SIG-M5 (cell line): ENCODE measurements around the gene SLC38A3.

Experiments
- DNase-seq: peaks from one replicate; lab custom pipeline; 2025; lab: John Stamatoyannopoulos, UW

SLC38A3 gene

DNA sequence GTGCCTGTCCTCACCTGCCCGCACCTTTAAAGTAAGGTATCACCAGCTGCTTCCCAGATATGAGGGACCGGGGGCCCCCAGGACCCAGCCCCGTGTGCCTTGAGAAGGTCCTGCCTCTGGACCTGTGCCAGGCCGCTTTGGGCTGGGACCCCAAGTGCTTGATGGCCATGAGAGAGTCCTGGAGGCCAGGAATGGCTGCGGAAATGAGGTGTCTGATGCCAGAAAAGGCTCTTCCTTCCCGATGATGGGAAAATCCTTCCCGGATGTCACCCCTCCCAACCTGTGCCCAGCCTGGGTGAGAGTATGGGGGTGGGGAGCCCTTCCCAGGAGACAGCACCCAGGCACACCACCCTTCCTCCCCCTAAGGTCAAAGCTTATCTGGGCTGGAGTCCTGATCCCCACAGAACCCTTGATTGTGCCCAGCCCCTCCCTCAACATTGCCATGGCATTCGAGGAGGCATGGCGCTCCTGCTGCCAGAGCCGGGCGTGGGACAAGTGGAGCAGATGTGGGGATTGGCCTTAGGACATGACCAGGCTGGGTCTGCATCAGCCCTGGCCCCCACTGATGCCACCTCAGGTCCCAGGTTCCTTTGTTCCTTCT, 35.7 kb upstream of the SLC38A3 start:
- no peak for DNase-seq

DNA sequence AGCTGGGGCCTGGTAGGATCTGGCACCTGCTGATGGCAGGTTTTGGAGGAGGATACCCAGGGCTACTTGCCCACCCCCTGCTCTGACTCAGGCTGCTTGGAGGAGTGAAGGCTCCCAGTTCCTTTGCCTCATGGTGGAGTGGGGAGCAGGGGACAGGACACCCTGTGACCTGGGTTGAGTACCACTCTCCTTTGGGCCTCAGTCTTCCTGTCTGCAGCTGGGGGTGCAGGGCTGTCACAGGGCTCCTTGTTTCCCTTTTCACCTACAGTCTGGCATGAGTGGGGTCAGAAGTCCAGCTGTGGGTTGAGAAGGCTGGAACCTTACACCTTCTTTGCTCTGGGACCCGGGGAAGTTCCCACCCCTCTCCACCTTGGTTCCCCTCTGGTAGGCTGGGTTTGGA, 35.2 kb upstream of the SLC38A3 start:
- no peak for DNase-seq

DNA sequence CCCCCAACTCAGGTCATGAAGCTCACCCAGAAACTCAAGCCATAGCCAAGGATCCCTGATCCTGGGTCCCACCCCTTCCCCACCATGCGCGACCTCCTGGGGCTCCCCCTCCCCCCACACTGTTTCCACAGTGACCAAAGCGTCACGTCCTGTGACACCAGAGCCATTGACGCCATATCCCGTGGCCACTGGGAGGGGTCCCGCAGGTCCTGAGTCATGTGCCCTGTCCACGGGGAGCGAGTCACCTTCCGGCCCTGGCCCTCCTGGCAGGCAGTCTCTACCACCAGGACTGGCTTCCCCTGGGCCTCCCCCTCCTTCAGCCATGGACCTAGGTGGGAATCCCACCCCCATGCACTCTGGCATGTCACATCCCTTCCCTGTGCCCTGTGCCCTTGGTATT, 34.4 kb upstream of the SLC38A3 start:
- no peak for DNase-seq

DNA sequence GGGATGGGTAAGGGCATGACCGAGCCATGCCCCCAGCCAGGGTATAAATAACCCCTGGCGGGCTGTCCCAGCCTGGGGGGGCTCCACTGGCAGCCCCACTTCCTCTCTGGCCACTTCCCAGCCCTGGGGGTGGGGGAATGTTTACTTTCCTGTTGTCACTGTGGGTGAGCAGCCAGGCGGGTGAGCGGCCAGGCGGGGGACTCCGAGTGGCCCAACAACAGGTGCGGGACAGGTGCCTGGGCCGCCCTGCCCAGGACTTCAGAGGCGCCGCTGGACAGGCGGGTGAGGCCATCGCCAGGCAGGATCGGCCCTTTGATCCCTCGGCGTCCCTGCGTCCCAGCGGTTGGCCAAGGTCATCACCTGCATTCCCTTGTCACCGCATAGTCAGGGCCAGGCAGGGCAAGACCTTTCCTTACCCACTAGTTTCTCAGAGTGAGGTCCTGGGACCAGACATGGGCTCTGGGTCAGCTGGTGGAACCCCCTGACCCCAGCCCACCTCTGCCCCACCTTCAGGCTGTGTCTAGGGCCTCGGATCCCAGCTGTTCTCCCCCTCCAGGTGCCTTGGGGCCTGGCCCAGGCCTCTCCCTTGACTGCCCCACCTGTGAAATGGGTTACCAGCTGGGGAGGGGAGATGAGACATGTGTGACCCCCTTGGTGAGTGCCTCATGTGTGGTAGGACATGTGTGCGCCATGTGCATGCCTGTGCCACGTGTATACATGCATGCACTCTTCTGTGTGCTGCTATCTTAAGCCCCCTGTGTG, 33.4 kb upstream of the SLC38A3 start:
- no peak for DNase-seq

DNA sequence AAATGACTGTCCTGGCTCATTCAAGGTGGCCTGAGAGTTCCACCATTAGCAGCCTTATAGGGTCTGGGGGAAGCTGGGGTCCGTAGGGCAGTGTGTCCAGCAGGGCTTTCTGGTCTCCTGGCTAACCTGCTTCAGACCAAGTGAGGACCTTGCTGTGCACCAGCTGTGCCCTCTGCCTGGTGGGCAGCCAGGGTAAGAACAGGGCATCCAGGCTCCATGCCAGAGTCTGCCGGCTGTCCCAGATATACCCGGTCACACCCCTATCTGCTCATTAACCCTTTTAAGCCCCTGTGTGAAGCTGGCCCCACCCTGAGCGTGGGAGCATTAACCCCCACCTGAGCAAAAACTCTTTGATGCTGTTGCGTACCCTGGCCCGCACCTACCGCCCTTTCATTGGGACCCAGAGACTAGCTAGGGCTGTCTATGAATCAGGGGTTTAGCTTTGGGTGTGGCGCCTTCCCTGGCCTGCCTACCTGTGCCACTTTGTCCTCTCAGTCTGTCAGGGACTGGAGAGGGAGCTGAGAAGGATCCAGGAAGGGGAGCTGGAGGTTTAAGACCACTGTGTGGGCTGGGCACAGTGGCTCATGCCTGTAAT, 32.3 kb upstream of the SLC38A3 start:
- no peak for DNase-seq

DNA sequence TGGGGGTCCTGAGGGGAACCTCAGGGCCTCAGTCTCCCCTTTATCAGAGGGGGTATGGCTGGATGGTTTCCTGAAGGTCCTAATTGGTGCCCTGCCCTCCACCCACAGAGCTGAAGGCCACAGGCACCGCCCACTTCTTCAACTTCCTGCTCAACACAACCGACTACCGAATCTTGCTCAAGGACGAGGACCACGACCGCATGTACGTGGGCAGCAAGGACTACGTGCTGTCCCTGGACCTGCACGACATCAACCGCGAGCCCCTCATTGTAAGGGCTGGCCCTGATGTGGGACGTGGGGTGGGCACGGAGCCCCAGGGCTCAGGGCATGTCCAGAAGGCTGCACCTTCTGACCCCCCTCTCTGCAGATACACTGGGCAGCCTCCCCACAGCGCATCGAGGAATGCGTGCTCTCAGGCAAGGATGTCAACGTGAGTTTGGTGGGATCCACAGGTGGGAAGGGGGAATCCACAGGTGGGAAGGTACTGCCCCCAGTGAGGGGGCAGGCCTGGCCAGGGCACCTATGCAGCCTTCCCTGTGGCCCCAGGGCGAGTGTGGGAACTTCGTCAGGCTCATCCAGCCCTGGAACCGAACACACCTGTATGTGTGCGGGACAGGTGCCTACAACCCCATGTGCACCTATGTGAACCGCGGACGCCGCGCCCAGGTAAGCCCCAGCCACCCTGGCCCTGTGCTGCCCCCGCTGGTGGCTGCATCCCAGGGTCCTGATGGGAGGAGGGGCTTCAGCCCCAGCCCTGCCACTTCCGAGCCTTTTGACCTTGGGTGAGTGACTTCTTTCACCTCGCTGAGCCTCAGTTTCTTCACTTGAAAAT, 31.2 kb upstream of the SLC38A3 start:
- DNase-seq = no peak

DNA sequence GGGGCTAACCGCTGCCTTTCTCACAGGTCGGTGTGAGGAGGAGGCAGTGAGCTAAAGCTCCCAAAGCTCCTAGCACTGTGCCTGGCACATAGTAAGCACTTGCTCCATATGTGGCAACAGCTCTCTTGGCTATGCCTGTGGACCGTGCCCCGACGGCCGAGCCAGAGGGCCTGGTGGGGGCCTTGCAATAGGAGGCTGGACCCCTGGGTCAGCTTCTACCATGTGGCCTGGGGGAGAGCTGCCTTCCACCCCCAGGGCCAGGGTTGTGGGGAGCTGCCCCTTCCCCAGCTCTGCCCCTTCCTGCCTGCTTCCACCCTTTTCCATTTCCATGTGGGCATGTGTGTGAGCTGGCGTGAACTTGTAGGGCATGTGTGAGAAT, 30.6 kb upstream of the SLC38A3 start:
- no peak for DNase-seq

DNA sequence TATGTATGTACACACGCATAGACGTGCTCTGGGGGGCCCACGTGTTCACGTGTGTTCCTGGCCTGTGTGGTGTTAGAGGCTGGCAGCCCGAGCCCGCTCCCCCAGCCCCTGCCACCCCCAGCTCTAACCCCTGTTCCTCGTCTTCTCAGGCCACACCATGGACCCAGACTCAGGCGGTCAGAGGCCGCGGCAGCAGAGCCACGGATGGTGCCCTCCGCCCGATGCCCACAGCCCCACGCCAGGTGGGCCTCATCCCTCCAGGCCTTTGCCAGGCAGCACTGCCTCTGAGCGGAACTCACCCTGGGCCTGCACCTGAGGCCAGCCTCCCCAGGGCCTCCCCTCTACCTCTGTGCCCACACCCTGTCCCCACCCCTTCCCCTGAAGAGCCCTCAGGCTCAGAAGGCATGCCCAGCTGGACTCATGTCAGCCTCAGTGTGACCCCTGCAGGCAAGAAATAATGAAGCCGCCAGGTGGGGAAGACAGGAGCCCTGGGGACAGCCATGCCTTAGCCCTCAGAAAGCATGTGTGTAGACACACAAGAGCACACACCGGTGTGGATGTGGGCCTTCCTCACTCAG, 30.0 kb upstream of the SLC38A3 start:
- no peak for DNase-seq

DNA sequence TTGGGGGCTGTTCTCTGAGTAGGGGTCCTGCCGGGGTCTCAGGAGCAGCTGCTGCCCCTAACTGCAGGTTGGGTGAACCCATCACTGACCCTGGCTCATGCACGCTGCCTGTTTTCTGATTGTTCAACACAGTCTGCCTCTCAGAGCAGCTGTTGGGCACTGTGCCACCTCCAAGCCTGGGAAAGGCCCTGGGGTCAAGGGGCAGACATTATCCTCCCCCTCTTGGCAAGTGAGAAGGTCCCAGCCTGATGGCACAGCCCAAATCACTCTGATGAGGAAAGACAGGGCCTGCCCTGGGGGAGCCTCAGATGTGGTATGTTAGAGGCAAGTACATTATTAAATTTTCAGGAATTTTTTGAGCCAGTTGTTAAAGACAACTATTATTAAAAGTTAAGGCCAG, 27.7 kb upstream of the SLC38A3 start:
- DNase-seq = no peak

DNA sequence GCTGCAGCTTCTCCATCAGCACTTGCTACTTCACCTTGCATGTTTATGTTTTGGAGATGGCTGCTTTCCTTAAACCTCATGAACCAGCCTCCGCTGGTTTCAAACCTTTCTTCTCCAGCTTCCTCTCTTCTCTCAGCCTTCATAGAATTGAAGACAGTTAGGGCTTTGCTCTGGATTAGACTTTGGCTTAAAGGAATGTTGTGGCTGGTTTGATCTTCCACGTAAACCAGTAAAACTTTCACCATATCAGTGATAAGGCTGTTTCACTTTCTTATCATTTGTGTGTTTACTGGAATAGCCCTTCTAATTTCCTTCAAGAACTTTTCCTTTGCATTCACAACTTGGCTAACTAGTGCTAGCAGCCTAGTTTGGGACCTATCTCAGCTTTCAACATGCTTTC, 25.4 kb upstream of the SLC38A3 start:
- DNase-seq = no peak

DNA sequence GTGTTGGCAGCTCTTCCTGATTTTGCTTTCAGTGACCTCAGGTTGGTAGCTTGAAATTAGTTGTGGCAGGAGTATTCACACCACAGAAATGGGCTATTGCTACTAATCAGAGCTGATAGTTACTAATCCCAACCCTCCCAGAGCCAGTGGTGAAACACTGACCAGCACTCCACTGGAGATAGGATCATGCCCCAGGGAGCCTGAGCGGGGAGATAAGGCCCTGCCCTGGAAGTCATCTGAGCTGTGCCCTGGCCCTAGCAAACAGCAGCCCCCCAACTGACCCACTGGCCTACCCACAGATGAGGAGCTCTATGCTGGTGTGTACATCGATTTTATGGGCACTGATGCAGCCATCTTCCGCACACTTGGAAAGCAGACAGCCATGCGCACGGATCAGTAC, 23.1 kb upstream of the SLC38A3 start:
- no peak for DNase-seq

DNA sequence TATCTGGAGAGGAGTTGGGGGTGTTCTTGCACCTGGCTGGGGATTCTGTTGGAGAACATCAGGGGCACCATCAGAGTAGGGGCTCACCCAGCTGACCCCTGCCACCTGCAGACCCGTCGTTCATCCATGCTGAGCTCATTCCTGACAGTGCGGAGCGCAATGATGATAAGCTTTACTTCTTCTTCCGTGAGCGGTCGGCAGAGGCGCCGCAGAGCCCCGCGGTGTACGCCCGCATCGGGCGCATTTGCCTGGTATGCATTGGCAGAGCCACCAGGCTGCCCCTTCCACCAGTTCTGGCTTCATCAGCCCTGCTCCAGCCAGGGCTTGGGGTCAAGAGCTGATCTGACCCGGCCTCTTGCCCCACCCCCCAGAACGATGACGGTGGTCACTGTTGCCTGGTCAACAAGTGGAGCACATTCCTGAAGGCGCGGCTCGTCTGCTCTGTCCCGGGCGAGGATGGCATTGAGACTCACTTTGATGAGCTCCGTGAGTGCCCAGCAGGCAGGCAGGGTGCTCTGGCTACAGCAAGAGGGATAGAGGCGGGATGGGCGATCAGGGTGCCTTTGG, 22.5 kb upstream of the SLC38A3 start:
- DNase-seq = no peak

DNA sequence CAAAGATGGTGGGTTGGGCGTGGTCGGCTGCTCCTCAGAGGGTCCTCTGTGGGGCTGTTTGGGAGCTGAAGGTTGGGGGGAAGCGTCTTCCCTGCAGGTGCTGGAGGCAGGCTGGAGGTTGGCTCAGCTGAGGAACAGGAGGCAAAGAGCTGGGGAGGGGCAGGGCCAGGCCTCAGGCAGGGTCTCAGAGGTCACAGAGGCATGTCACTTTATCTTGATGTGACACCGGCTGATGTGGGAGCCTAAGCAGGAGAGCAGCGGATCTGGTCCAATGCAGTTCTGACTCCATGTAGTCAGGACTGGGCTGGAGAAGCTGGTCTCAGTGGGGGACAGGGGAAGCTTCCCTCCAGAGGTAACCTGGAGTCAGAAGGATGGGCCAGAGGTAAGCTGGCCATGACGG, 21.3 kb upstream of the SLC38A3 start:
- DNase-seq = no peak

DNA sequence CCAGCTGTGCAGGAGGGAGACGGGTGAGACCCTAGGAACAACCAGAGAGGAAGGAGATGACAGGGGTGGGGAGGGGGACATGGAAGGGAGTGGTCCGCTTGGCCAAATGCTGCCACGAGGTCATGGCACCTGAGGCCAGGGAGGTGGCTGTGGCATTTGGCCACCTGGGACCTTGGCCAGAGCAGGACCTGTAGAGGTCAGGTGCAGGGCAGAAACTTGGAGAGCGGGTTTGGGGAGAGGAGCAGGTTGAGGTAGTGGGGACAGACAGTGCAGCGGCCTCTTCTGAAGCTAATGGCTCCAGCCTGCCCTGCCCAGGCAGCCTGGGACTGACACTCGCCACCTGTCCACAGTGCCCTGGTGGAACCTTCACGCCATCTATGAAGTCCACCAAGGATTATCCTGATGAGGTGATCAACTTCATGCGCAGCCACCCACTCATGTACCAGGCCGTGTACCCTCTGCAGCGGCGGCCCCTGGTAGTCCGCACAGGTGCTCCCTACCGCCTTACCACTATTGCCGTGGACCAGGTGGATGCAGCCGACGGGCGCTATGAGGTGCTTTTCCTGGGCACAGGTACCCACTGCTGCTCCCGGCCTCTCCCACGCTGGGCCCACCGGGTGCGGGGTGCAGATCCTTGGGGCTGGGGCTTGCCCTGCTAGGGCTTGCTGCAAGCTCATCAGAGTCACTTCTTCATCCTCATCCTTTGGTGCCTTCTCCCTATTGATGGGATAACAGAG, 20.7 kb upstream of the SLC38A3 start:
- no peak for DNase-seq

DNA sequence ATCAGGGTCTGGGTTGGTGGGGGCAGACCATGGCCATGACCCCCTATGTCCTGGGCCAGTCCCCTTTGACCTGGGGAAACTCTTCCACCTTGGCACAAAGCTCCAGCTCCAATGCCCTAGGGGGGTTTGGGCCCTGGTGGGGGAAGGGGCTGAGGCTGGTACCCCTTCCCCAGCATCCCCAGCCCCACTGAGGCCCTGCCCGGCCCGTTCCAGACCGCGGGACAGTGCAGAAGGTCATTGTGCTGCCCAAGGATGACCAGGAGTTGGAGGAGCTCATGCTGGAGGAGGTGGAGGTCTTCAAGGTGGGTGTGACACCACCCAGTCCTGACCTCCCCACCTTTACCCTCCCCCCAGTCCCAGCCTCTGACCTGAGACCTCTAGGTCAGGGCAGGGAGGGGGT, 19.8 kb upstream of the SLC38A3 start:
- DNase-seq = no peak

DNA sequence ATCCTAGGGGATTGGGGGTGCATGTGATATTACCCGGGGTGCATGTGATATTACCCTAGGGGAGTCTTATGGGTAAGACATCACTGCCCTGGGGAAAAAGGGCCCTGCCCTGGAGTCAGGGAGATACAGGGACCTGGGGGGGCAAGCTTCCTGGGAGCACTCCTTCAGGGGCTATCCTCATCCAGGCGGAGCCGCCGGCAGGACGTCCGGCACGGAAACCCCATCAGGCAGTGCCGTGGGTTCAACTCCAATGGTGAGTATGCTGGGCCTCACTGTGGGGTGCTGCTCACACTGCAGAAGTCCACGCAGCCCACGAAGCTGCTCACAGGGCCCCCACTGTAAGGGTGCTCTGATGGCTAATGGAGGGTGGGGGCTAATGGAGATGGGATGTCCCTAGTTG, 19.0 kb upstream of the SLC38A3 start:
- DNase-seq = no peak

DNA sequence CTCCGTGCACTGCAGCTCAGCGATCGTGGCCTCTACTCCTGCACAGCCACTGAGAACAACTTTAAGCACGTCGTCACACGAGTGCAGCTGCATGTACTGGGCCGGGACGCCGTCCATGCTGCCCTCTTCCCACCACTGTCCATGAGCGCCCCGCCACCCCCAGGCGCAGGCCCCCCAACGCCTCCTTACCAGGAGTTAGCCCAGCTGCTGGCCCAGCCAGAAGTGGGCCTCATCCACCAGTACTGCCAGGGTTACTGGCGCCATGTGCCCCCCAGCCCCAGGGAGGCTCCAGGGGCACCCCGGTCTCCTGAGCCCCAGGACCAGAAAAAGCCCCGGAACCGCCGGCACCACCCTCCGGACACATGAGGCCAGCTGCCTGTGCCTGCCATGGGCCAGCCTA, 17.3 kb upstream of the SLC38A3 start:
- DNase-seq = no peak

DNA sequence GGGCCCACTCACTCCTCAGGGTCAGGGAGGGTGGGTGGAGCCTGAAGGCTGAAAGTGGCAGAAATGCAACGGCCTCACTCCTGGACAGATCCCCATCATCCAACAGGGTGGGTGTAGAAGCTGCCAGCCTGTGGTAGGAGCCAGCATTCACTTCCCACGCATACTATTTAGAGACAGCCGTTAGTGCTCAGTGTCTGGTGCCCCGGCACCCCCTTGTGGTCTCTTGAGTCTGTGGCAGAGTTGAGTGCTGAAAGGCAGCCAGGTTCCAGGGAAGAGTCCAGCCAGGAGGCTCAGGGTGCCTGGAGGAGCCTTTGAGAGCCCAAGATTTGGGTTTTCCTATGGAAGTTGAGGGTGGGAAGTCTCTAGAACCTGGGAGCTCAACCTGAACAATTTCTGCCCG, 15.8 kb upstream of the SLC38A3 start:
- no peak for DNase-seq

DNA sequence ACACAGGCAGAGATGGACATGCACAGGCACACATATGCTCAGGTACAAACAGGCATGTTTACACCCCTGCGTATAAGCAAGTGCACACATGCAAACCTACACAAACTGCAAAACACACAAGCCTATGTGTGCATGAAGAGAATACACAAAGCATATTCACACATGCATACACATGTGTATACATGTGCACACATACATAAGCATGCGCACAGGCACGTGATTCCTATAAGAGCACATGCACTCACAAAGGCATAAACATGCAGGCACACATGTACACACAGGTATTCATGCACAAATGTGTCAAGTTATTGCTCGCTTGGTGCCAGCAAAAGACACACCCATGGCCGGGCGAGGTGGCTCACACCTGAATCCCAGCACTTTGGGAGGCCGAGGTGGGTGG, 15.1 kb upstream of the SLC38A3 start:
- no peak for DNase-seq

DNA sequence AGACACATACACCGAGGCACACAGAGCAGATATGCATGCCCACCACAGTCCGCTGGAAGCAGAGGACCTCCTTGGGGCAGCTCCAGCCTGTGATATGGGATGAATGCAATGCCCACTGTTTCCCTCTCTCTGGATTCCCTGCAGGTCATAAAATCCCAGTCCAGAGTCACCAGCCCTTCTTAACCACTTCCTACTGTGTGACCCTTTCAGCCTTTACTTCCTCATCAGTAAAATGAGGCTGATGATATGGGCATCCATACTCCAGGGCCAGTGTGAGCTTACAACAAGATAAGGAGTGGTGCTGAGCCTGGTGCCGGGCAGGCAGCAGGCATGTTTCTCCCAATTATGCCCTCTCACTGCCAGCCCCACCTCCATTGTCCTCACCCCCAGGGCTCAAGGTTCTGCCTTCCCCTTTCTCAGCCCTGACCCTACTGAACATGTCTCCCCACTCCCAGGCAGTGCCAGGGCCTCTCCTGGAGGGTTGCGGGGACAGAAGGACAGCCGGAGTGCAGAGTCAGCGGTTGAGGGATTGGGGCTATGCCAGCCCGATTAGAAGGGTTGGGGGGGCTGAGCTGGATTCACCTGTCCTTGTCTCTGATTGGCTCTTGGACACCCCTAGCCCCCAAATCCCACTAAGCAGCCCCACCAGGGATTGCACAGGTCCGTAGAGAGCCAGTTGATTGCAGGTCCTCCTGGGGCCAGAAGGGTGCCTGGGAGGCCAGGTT, 14.0 kb upstream of the SLC38A3 start, which contains the start of gene GNAT1:
Gene GNAT1, plus strand, starts transcription at position 675 of the 725 bp plus-strand sequence. CDS start 116 bp downstream, outside the sequence.
- no peak for DNase-seq

DNA sequence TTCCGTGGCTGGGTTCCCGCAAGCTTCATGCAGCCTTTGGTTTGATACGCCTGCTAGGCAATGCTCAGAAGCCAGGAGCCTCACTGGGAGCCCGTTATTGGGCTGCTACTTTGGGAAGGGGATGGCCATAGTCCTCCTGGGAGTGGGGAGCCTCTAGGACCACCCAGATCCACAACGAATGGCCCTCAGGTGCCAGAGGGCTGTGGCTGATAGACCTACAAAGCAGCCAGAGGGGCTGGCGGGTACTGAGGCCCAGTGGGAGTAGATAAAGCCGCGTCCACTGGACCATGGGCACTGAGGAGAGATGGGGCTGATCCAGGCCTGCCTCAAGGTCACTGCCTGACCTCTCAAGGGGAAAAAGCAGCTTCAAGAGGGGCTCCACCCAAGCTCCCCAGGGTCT, 12.9 kb upstream of the SLC38A3 start:
- DNase-seq = no peak
